Measurements from ENCODE around the gene SOWAHA.

Gene SOWAHA

DNA sequence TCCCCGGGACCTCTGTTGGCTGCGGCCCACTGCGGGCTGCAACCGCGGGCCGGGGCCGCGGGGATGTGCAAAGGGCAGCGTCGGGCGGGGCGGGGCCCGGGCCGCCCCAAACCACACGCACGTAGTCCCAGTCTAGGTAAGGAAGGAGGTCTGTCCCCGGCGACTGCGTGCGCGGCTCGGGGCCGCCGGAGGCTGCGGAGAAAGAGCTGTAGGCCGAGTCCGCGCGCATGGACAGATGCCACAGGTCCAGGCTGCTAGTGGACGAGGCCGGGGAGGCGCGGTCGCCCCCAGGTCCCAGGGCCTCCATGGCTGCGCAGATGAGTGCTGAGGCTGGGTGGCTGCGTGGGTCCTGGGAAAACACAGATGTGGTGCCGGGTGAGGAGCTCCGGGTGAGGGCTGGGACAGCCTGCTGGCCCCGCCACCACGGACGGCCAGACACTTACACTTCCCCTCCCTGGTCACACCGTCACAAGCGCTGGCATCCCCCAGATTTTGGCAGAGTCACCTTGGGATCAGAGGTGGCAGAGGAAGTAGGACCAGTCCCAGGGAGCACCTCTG is 12.8 kb downstream of the SOWAHA start:
- Histone ChIP-seq H3K4me3 (ENCODE audit: insufficient read length, low read depth) (peak overlapping the region; percentile 40), H3K9ac (ENCODE audit: insufficient read length, low read depth) (peak overlapping the region; percentile 79)
- no peak for TF ChIP-seq ZNF274 (IDR thresholded peaks at IDR 0.05; ENCODE audit: low read depth, low read length)
- no peak for TF ChIP-seq SUZ12 (IDR thresholded peaks at IDR 0.05; ENCODE audit: extremely low read depth, insufficient read depth, insufficient read length)
- TF ChIP-seq YY1 (IDR thresholded peaks at IDR 0.05; ENCODE audit: insufficient read depth, insufficient read length), result no peak

DNA sequence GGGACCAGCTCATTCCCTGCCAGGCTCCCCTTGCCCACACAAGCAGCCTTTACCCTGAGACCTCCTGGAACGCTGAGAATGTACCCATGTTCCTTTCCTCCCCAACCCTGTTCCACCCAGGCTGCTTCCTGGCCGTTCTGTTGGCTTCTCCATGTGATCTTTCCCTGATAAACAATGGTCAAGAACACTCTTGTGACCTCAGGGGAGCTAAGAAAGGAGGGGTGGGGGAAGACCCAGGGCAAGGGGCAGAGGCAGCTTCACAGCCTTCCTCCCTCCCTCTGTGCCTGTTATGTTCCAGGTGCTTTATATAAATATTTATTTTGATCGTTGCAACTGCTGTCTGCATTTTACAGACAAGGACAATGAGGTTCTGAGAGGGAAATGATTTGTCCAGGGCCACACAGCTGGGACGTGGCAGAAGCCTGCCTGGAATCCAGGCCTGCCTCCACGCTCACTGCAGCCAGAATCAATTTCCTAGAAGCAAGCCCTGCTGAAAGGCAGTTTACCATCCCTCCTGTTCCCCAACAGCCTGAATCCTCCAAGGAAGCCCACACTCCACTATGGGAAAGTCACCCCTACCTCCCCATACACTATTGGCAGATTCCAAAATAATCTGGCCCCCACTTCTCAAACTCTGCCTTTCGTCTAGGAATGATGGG is 13.5 kb downstream of the SOWAHA start:
- TF ChIP-seq YY1 (IDR thresholded peaks at IDR 0.05; ENCODE audit: insufficient read depth, insufficient read length) (no peak), ZNF274 (IDR thresholded peaks at IDR 0.05; ENCODE audit: low read depth, low read length) (no peak), SUZ12 (IDR thresholded peaks at IDR 0.05; ENCODE audit: extremely low read depth, insufficient read depth, insufficient read length) (no peak)
- peaks cover 50% of the 10 kb centered on the region for H3K27me3 ChIP-seq (ENCODE audit: insufficient read depth, insufficient read length)
- peak overlapping the region; percentile 40 for H3K4me3 ChIP-seq (ENCODE audit: insufficient read length, low read depth)

More for the DNA sequence above, 12.8 kb downstream of the SOWAHA start:
- H3K27me3 ChIP-seq (ENCODE audit: insufficient read depth, insufficient read length), result peaks cover 45% of the 10 kb centered on the region
- H3K36me3 ChIP-seq (ENCODE audit: insufficient read depth, insufficient read length, low read length), result peaks cover 3% of the 10 kb centered on the region
- no peaks in the 10 kb centered on the region for H3K9me3 ChIP-seq (ENCODE audit: insufficient read depth, low read length)
- peaks cover 5% of the 10 kb centered on the region for H3K4me1 ChIP-seq (ENCODE audit: insufficient read depth, insufficient read length)
- DNase-seq (ENCODE audit: low read depth, low spot score), result no peak

DNA sequence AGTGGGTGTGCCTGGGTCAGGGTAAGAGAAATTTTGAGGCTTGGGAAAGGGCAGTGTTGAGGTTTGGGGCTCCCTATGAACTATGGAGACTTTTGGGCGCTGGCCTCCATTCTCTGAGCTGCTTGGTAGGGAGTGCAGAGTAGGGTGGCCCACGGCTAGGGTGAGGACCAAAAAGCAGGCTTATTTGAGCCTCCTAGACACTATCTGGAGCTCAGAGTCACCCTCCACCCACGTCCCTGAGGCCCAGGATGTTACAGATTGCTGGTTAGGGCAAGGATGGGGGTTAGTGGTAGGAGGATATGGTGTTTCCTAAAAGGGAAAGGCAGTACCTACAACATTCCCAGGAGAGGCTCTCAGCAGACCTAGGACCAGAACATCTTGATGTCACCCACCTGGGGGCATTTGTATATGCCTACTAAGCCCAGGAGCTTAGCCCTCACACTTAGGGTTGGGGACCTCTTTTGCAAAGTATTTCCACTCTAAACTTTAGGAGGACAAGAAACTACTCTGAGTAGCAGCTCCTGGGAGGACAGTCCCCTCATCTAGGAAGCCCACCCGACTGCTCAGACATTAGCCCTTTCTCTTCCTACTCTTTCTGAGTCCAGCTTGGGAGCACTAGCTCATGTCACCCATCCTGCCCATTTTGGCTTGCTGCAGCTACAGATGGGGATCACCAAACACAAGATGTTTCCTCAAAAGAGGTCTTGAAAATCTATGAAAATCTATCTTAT is 15.0 kb downstream of the SOWAHA start:
- Histone ChIP-seq H3K9me3 (ENCODE audit: insufficient read depth, low read length) (no peaks in the 10 kb centered on the region), H3K36me3 (ENCODE audit: insufficient read depth, insufficient read length, low read length) (no peaks in the 10 kb centered on the region), H3K4me1 (ENCODE audit: insufficient read depth, insufficient read length) (peaks cover 5% of the 10 kb centered on the region), H3K4me3 (ENCODE audit: insufficient read length, low read depth) (no peak overlapping the region), H3K9ac (ENCODE audit: insufficient read length, low read depth) (no peak overlapping the region), H3K27me3 (ENCODE audit: insufficient read depth, insufficient read length) (peaks cover 52% of the 10 kb centered on the region)
- TF ChIP-seq ZNF274 (IDR thresholded peaks at IDR 0.05; ENCODE audit: low read depth, low read length) (no peak), YY1 (IDR thresholded peaks at IDR 0.05; ENCODE audit: insufficient read depth, insufficient read length) (no peak), SUZ12 (IDR thresholded peaks at IDR 0.05; ENCODE audit: extremely low read depth, insufficient read depth, insufficient read length) (no peak)
- DNase-seq (ENCODE audit: low read depth, low spot score), result no peak

More for the DNA sequence above, 13.5 kb downstream of the SOWAHA start:
- peaks cover 3% of the 10 kb centered on the region for H3K36me3 ChIP-seq (ENCODE audit: insufficient read depth, insufficient read length, low read length)
- peak overlapping the region; percentile 79 for H3K9ac ChIP-seq (ENCODE audit: insufficient read length, low read depth)
- DNase-seq (ENCODE audit: low read depth, low spot score), result no peak
- H3K9me3 ChIP-seq (ENCODE audit: insufficient read depth, low read length), result no peaks in the 10 kb centered on the region
- peaks cover 5% of the 10 kb centered on the region for H3K4me1 ChIP-seq (ENCODE audit: insufficient read depth, insufficient read length)

DNA sequence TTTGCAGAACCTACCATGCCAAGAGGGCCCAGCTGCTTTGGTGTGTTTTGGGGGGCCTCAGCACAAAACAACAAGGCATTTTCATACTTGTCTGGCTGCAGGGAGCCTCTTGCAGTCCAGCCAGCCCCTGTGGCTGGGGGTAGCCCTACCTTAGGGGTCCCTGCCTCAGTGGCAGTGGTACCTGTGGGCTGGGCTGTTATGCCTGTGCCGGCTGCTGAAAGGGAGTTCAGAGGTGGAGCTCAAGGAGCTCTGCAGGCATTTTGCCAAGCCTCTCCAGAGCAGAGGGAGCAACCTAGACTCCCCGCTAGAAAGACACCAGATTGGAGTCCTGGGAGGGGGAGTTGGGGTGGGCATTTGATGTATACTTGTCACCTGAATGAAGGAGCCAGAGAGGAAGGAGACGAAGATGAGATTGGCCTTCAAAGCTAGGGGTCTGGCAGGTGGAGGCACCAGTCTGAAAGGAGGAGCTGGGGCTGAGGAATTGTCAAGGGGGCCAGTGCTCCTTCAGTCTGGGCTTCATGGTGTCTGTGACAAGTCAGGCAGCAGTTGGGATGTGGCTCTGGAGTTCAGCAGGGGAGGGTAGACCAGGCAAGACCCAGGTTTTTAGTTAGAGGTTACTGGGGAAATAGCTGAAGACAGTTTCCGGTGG is 15.9 kb downstream of the SOWAHA start:
- no peaks in the 10 kb centered on the region for H3K9me3 ChIP-seq (ENCODE audit: insufficient read depth, low read length)
- peaks cover 52% of the 10 kb centered on the region for H3K27me3 ChIP-seq (ENCODE audit: insufficient read depth, insufficient read length)
- DNase-seq (ENCODE audit: low read depth, low spot score), result no peak
- H3K4me3 ChIP-seq (ENCODE audit: insufficient read length, low read depth), result no peak overlapping the region
- no peaks in the 10 kb centered on the region for H3K36me3 ChIP-seq (ENCODE audit: insufficient read depth, insufficient read length, low read length)
- TF ChIP-seq YY1 (IDR thresholded peaks at IDR 0.05; ENCODE audit: insufficient read depth, insufficient read length), result no peak
- peaks cover 5% of the 10 kb centered on the region for H3K4me1 ChIP-seq (ENCODE audit: insufficient read depth, insufficient read length)
- no peak overlapping the region for H3K9ac ChIP-seq (ENCODE audit: insufficient read length, low read depth)

DNA sequence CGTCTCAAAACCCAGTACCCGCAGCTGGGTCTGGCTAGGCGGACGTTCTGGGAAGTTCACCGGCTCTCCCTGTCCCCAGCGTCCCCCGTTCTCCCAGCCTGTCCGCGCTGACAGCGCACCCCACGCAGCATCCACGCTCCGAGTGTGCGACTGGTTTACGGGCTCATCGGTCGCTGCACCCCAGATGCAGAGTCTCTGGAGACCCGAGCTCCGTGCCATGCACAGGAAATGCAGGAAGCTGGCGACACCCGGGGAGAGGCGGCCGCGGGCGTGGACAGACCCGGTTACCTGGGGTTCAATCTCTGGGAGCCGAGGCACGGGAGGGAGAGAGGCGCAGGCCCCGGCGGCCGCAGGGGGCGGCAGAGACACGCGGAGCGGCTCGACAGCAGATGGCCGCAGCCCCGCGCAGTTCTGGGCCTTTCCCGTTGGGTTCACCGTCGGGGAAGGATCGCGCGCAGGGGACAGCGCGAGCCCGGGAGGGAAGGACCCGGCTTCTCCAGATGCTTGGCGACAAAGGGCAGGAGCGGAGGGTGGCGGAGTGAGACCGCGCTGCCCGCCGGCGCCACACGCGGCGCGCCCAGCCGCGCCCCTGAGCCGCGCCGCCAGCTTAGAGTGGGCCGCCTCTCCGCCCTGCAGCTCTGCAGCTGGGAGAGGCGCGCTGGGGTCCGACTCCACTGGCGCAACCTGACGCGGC is 16.8 kb downstream of the SOWAHA start:
- Histone ChIP-seq H3K9me3 (ENCODE audit: insufficient read depth, low read length) (no peaks in the 10 kb centered on the region), H3K4me1 (ENCODE audit: insufficient read depth, insufficient read length) (peaks cover 5% of the 10 kb centered on the region), H3K4me3 (ENCODE audit: insufficient read length, low read depth) (peak overlapping the region; percentile 62), H3K27me3 (ENCODE audit: insufficient read depth, insufficient read length) (peaks cover 49% of the 10 kb centered on the region), H3K36me3 (ENCODE audit: insufficient read depth, insufficient read length, low read length) (no peaks in the 10 kb centered on the region), H3K9ac (ENCODE audit: insufficient read length, low read depth) (peak overlapping the region; percentile 85)
- DNase-seq (ENCODE audit: low read depth, low spot score), result no peak
- no peak for TF ChIP-seq YY1 (IDR thresholded peaks at IDR 0.05; ENCODE audit: insufficient read depth, insufficient read length)
- no peak for TF ChIP-seq ZNF274 (IDR thresholded peaks at IDR 0.05; ENCODE audit: low read depth, low read length)
- TF ChIP-seq SUZ12 (IDR thresholded peaks at IDR 0.05; ENCODE audit: extremely low read depth, insufficient read depth, insufficient read length), result no peak

DNA sequence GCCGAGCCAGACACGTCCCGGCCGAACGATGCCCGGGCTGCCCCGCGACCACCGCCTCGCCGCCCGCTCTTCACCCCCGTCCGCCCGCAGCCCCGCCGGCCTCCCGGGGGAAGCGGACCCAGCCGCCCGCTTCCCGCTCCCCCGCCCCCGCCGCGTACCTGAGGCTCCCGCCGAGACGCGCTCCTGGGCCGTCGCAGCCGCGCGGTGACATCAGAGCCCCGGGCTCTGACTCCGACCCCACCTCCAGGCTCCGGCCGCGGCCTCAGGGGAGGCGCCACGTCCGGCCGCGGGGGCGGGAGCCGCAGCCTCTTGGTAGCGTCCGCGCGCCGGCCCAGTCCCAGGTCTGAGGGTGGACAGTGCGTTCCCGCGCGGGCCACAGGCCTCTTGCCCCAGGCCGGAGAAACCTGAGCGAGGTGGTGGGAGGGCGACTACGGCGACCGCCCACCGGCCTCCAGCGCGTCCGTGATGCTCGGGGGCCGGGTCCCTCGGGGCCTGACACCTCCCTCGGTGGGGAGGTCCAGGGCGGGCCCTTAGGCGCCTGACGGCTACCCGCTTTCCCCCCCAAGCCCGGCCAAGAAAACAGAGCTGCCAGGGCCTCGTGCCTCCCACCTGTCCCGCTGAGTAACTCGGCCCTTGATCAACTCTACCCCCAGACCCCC is 17.5 kb downstream of the SOWAHA start, which contains the start of gene SHROOM1:
Gene SHROOM1, minus strand, starts transcription at position 212 of the 659 bp plus-strand sequence. CDS start 4,507 bp downstream, outside the sequence.
- no peak for DNase-seq (ENCODE audit: low read depth, low spot score)
- Histone ChIP-seq H3K27me3 (ENCODE audit: insufficient read depth, insufficient read length) (peaks cover 44% of the 10 kb centered on the region), H3K9ac (ENCODE audit: insufficient read length, low read depth) (peak within 1 kb of the TSS; percentile 85), H3K4me3 (ENCODE audit: insufficient read length, low read depth) (peak within 1 kb of the TSS; percentile 62), H3K9me3 (ENCODE audit: insufficient read depth, low read length) (no peaks in the 10 kb centered on the region), H3K4me1 (ENCODE audit: insufficient read depth, insufficient read length) (peaks cover 5% of the 10 kb centered on the region), H3K36me3 (ENCODE audit: insufficient read depth, insufficient read length, low read length) (no peaks in the 10 kb centered on the region)
- no peak for TF ChIP-seq SUZ12 (IDR thresholded peaks at IDR 0.05; ENCODE audit: extremely low read depth, insufficient read depth, insufficient read length)
- TF ChIP-seq YY1 (IDR thresholded peaks at IDR 0.05; ENCODE audit: insufficient read depth, insufficient read length), result no peak
- no peak for TF ChIP-seq ZNF274 (IDR thresholded peaks at IDR 0.05; ENCODE audit: low read depth, low read length)
